GM18508 (cell line): Measurements from ENCODE around the gene GMPR.
"Not testable (repeated sequence)": the region's sequence is repeated elsewhere in the genome, so short reads cannot be mapped to it uniquely, and the experiment has no call there.

Source experiments
- ATAC-seq: cut with Tn5 transposase; IDR thresholded peaks from one replicate; pipeline ENCODE4 v1.9.1; 2021; ENCODE audit warnings: moderate number of reproducible peaks; ENCODE audit not compliant: insufficient read depth, unreplicated experiment

GMPR gene

DNA sequence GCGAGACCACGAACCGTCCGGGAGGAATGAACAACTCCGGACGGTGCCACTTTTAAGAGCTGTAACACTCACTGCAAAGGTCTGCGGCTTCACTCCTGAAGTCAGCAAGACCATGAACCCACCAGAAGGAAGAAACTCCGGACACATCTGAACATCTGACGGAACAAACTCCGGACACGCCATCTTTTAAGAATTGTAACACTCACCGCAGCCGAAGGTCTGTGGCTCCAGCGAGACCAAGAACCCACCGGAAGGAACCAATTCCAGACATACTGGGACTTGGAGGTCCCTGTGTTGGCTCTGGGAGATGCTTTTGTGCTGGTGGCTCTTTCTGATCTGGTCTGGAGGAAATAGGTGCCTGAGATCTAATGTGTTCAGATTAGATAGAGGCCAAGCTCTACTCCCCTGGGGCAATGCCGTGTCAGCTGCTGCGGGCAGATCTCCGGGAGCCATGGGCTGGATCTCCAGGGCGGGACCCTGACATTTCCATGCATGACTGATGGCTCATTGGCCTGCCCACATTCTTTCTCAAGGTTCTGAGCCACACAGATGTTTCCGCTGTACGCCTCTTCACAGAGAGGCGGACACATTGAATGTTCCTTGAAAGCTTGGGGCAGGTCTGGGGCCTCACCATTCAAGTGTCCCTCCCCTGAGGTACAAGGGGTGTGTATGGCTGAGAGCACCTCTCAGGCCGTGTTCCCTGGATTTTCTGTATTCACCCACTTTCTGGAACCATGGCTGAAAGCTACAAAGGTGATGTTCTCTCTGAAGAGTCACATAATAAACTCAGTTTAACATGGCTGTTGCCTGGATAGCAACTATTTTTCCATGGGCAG is 29.3 kb downstream of the GMPR start:
- no peak for ATAC-seq

GRCh38 chr6:16269442-16270070 is 31.2 kb downstream of the GMPR start:
- ATAC-seq, result not testable (repeated sequence)

GRCh38 chr6:16270178-16270794 is 31.9 kb downstream of the GMPR start:
- no peak for ATAC-seq

DNA sequence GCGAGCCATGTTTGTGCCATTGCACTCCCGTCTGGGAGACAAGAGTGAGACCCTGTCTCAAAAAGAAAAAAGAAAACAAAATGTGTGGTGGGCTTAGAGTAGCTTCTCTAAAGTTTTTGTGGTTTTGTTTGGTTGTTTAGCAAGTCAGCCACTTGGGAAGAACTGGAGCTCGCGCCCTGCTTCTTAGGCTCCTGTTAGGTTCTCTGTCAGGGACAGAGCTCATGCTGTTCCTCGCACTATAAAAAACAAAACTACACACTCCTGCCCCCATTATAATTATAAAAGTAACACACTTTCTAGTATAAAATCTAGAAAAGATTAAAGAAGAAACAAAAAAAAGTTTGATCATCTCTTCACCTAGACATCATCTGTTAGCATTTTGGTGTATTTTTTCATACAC is 33.0 kb downstream of the GMPR start:
- no peak for ATAC-seq

DNA sequence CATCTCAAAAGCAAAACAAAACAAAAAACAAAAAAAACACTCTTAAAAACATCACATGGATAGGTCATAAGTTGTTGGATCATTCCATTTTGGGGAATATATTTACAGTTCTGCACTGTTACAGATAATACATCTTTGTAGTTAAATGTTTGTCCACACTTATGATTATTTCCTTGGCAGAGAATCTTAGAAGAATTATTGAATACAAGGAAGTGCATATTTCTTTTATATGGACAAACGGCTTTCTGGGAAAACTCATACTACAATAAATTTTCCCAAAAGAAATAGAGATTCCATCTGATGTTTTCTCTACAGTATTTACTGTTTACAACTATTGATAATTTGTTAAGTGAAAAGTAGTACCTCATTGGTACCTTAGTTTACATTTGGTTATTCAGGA is 33.8 kb downstream of the GMPR start:
- no peak for ATAC-seq

- no peak for ATAC-seq
Observed at GRCh38 chr6:16273256-16273655, 34.9 kb downstream of the GMPR start.

DNA sequence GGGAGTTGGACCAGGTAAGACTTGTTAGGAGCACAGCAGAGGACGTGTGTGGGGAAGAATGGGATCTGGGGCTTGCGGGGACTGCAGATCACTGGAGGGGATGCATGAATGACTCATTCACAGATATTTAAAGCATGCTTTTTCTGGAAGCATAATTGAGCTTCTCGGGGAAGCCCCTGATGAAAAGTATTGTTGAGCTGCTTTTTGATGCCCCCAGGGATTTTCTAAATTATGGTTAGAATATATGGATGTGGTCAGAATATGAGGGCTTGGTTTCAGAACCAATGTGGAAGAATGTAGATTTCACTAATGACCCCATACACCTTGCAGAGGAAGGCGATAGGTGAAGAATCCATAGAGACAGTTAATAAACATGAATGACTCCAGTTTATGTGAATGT is 36.1 kb downstream of the GMPR start:
- ATAC-seq, result no peak

DNA sequence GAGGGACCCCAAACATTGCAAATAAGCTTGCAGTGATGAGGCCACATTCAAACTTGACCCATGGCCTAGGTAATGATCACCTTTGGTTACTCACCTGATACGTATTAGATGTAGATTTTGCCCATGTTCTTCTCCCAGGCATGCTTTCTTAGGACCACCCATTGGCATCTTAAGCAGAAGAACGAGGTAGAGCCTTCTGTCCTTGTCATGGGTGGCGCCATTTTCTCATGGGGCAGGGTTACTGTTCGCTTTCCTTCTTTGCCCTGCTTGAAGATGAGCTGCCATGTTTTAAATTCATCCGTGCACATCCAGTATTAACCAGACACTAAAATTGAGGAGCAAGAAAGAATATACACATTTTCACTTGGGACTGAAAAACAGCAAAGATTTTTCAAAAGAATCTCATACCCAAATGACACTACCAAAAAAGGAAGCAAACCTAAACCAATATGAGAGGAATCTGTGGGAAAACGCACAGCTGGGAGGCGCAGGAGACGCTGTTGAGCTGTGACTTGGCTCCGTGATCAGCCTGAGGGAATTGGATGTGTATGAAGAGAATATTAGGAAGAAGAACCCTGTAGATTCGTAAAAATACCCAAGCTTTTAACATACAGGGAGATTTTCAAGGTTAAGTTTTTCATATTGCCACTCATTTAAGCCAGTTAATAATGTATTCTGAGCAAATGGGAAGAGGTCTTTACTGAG is 36.6 kb downstream of the GMPR start:
- ATAC-seq, result no peak

GRCh38 chr6:16277101-16277981 is 39.0 kb downstream of the GMPR start:
- ATAC-seq, result no peak

- ATAC-seq, result no peak
Observed at GRCh38 chr6:16278048-16278724, 39.8 kb downstream of the GMPR start.

- no peak for ATAC-seq
Observed at GRCh38 chr6:16278750-16279149, 40.4 kb downstream of the GMPR start.

DNA sequence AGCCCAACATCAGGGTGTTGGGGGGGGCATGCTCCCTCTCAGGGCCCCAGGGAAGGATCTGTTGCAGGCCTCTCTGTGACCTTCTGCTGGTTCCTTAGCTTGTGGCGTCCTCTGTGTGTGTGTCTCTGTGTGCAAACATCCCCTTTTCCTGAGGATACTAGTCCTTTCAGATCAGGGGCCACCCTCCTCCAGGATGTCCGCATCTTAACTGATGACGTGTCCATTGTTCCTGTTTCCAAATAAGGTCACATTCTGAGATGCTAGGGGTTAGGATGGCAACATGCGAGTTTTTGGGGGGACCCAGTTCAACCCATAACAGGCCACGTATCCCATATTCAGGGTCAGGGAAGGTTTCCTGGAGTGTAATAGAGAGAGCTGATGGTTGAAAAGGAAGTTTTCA is 40.9 kb downstream of the GMPR start:
- ATAC-seq, result no peak

DNA sequence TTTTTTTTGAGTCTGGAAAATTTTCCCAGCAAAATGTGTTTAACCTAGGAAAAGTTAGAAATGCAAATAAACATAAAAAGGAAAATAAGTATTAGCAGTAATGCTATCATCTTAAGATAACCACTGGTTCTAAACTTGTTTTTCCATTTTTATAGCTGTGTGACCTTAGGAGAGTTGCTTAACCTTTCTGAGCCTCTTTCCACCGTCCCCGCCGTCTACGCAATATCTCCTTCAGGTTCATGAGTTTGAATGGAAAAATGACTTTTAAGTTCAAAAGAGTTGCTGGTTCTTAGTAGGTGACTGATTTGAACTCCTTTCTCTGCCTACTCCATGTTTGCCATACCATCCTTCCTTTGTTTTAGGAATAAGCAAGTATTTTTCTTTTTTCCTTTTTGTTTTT is 44.0 kb downstream of the GMPR start:
- ATAC-seq, result no peak

DNA sequence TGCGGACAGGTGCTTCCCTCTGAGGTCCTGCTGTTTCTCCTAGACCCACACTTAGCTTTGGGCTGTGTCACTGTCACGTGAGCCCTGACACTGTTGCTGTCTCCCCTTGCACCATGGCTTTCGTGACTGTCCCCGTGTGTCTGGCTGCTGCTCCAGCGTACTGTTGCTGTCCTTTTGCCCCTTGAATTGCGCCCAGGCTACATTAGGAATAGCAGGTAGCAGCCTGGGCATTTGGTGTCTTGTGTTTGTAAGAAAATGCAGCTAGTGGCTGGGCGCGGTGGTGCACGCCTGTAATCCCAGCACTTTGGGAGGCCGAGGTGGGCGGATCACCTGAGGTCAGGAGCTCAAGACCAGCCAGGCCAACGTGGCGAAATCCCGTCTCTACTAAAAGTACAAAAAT is 46.1 kb downstream of the GMPR start:
- ATAC-seq, result no peak

DNA sequence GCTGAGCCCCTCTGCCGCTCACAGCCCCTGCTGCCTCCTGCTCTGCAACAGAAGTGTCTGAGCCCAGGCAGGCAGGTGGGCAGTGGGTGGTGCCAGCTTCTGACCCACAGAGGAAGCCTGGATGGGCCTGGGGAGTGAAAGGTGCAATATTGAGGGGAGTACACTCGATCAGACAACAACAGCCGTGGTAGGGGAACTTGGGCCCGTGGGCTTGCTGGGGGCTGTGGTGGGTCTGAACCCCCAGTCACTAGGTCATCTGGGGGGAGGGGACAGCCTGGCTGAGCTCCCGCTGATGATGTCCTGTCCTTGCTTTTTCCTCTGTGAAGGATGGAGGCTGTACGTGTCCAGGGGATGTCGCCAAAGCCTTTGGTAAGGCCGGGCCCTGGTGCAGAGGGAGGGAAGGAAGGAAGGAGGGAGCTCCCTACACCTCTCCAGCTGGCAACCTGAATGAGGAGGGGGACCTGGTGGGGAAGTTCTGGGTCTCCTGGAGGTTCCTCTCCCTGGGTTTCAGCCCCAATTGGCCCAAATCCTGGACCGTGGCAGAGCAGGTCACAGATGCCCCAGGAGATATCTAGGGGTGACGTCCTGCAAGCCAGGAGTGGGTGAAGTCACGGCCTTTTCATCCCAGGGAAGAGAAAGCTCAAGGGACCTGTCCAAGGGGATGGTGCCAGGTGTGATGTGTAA is 47.2 kb downstream of the GMPR start:
- ATAC-seq, result no peak

DNA sequence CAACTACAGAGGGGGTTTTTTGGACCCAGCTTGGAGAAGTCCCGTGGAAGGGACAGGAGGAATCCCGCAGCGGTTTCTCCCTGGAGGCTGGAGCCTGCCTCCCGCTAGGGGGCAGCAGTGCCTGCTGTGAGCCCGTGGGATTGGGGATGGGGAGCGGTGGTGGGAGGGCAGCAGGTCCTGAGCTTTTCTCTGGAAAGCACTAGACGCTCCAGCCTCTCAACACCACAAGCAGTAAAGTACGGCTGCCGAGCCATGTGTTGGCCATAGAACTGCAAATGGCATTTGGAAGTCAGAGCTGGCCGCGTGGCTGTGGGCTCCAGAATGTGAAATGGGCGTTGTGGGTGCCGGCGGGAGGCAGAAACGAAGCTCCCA is 47.8 kb downstream of the GMPR start:
- no peak for ATAC-seq

- no peak for ATAC-seq
Observed at GRCh38 chr6:16288163-16288562, 49.8 kb downstream of the GMPR start.

- ATAC-seq, result no peak
Observed at GRCh38 chr6:16291739-16292138, 53.4 kb downstream of the GMPR start.

- no peak for ATAC-seq
Observed at GRCh38 chr6:16292432-16292831, 54.0 kb downstream of the GMPR start.
